ENCODE results near the gene MAMLD1.

GRCh38 chrX:150473371-150473770, 110.3 kb downstream of the MAMLD1 start:
- no peak for TF ChIP-seq CTCF (IDR thresholded peaks at IDR 0.05)
- TF ChIP-seq POLR2A (IDR thresholded peaks at IDR 0.05) = no peak

All from esophagus squamous epithelium (tissue), 4 donors.